NCI-H1694 treated with DMSO at 0.1 percent for 48 hours (cell line): ENCODE data around the gene ACSF3.
"Not testable (repeated sequence)": the region's sequence is repeated elsewhere in the genome, so short reads cannot be mapped to it uniquely, and the experiment has no call there.

Experiments used
- DNase-seq: peaks from one replicate; lab custom pipeline; 2025; lab: John Stamatoyannopoulos, UW

Gene ACSF3

DNA sequence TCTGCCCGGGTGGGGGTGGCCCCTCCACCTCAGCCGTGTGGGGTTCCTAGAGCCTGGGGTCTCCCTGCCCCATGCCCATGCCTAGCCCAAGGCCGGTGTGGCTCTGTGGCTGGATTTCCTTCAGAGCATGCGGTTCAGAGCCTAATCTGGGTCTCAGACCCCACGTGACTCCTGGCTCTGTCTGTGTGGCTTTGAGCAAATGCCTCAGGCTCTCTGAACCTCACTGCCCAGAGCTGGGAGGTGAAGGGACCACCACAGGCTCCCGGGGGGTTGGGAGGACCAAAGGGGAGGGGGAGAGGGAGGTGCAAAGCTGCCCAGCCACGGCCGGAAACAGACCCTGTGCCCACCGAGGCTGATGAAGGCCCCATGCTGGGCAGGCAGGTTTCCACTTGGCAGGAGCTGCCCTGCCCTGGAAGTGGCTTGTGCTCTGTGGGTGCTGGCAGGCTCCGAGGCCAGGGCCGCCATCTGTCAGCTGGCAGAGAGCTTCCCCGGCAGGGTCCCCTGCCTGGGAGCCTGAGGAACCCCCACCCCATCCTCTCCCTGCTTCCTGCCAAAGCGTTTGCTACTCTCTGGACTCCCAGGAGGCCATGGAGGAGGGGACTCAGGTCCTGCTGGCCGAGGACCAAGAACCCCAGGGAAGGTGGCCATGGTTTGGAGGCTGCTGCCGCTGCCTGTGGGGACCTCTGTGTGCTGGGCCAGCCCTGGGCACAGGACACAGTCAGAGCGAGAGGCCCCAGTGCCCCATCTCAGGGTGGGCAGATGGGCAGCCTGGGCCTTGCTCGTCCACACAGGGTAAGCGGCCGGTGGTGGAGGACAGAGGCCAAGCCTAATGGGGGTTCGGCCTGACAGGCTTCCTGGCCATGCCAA, 81.9 kb downstream of the ACSF3 start:
- DNase-seq = peak; percentile 37

DNA sequence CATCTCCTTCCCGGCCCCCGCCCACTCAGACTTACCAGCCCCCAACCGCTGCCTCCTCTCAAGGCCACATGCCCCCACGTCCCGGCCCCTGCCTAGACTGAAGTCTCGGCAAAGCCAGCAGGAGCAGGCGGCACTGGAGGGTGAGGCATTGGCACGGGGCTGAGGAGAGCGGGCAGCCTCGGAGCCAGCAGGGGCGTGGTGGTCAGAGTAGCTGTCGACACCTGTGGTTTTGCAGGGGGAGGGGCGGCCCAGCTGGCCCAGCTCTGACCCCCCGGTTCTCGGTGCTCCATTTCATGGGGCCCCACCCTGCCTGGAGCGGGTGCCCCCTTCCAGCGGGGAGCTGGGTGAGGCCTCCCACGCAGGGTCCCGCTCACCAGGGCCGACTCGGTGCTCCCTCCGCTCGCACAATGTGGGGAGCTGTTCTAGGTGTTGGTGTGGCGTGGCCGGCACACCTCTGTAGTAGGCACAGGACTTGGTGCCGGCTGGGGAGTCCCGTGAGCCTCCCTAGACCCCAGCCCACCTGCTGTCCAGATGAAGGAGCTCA, 82.6 kb downstream of the ACSF3 start:
- DNase-seq = no peak

DNA sequence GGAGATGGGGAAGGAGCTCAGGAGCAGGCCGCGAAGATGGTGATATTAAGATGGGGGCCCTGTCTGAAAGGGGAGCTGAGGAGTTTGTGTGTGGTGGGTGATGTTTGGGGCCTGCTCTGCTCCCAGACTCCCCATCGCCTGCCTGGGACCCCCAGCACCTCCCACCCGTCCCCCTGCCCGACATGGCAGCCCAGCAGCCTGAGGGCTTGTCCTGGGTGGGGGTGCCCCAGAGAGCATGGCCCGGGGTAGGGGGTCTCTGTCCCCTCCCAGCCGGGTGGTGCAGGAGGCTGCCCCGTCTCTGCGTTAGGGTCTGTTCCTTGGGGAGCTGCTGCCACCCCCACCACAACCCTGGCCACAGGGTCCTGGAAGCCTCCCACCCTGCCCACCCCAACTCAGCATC, 83.1 kb downstream of the ACSF3 start:
- no peak for DNase-seq

DNA sequence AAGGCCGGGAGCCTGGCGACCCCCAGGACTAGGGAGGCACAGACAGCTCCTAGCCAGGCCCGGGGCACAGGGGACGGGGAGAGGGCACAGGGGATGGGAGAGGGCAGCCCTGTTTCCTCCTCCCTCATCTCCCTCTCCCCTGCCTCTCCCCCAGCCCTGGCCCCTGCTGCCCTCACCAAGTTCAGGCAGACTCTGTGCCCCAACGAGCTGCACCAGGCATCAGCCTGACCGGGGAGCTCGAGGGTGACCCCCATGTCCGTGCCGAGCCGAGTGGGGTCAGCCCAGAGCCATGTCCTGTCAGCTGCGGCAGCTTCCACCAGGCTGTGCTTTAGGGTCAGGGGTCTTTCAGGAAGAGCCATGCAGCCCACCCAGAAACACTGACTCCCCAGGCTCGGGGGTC, 83.8 kb downstream of the ACSF3 start:
- DNase-seq = no peak

DNA sequence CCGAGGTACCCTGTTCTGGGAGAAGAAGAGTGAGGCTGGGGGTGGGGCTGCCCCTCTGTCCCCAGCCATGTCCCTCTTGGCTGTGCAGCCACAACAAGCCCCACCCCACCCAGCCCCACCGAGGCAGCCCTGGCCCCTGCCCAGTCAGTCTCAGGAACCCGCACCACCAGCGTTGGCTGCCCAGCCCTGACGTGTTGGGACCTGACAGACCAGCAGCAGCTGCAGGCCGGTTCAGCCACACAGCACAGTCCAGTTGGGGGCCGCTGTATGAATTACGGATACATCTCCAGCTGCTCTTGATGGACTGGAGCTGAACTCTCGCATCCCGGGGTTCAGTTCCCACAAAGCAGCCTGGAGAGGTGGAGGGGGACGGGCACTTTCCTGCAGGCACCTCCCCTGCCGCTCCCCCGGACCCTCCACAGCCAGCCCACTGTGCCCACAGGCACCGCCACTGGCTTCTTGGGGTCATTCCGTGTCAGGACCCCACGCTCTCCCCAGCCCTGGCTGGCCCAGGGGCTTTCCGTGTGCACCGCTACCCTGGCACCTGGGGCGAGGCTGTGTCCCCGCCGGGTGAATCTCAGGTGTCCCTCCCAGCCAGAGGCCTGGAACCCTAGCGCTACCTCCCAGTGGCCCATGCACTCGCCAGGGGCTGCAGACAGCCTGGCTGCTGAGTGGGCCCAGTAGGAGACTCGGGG, 84.9 kb downstream of the ACSF3 start:
- no peak for DNase-seq

DNA sequence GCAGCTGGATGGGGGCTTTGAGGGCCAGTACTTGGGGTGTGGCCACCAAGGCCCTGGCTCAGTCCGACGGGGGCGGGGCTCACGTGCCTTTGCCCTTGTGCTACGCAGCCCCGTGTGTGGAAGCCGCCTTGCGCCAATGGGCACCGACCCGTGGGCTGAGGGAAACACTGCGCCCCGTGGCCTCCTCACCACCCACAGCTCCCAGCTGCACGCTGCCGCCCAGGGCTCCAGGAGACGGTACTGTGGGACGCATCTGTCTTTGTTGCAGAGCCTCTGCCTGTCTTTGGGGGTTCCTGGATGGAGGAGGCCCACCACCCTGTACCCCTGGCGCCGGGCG, 85.5 kb downstream of the ACSF3 start:
- no peak for DNase-seq

DNA sequence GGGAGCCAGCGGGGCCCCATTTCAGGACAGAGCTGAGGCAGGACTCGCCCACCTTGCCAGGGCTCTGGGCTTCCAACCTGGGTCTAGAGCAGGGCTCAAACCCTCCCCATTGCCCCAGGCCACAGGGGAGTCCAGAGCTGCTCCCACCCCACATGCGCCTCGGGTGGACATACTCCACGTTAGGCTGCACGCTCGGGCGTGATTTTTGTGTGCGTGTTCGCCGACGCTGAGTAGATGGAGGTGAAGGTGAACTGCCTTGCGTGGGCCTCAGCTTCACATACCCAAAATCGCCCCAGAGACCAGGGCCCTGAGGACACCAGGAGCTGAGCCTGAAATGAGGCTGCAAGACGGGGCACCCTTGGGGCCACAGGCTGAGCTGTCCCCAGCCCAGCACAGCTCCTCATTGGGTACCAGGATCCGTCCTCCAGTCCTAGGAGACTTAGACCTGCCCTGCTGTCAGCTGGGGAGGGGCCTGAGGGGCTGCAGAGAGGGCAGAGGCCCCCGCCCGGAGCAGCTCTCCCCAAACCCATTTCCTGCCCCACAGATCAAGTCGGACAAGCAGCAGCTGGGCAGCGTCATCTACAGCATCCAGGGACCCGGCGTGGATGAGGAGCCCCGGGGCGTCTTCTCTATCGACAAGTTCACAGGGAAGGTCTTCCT, 86.1 kb downstream of the ACSF3 start:
- DNase-seq = no peak

DNA sequence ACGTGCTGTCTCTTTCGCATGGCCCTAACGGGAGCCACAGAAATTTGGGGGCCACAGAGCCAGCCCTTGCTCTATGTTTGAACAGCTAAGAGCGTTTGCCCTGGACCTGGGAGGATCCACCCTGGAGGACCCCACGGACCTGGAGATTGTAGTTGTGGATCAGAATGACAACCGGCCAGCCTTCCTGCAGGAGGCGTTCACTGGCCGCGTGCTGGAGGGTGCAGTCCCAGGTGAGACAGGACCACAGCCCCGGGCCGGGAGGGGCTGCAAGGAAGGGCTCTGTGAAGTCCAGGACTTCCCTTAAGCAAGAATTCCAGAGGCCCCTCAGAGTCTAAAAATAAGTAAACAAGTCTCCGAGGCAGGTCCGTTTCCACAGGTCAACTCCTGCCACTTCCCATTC, 89.8 kb downstream of the ACSF3 start:
- DNase-seq = no peak

DNA sequence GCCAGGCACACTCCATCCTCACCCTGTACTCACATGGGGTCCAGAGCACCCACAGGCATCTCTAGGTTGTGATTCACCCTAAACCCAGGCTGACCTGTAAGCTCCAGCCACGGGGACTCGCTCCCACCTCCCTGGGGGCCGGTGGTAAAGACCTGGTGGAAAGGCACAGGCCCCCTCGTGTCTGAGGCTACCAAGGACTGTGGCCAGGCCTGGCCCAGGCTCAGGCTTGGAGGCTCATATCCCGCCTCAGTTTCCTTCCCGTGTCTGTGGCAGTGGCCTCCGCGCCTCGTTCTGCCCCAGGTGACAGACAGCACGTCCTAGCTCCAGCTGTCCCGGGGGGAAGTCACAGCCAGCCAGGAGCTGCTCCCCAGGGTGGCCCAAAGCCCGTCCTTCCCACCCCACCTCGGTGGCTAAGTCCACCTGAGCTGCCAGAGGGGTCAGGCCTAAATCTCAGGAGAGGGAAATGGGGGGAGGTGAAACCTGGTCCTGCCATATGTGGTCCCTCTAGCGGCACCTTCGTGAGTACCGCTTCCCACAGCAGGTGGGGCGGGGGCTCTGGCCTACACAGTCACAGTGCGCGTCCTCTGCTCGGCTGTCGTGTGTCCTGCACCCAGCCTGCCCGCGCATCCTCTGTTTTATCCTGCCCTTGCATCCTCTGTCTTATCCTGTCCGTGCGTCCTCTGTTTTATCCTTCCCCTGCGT, 90.5 kb downstream of the ACSF3 start:
- DNase-seq = no peak

DNA sequence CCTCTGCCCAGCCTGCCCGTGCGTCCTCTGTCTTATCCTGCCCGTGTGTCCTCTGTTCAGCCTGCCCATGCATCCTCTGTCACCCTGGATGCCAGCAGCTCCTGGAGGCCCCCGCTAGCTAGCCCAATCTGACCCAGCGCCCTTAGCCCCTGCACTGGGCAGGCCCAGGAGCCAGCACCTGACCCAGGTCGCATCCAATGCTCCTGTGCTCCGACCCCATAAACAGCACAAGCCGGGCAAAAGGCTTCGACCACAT, 91.0 kb downstream of the ACSF3 start:
- no peak for DNase-seq

DNA sequence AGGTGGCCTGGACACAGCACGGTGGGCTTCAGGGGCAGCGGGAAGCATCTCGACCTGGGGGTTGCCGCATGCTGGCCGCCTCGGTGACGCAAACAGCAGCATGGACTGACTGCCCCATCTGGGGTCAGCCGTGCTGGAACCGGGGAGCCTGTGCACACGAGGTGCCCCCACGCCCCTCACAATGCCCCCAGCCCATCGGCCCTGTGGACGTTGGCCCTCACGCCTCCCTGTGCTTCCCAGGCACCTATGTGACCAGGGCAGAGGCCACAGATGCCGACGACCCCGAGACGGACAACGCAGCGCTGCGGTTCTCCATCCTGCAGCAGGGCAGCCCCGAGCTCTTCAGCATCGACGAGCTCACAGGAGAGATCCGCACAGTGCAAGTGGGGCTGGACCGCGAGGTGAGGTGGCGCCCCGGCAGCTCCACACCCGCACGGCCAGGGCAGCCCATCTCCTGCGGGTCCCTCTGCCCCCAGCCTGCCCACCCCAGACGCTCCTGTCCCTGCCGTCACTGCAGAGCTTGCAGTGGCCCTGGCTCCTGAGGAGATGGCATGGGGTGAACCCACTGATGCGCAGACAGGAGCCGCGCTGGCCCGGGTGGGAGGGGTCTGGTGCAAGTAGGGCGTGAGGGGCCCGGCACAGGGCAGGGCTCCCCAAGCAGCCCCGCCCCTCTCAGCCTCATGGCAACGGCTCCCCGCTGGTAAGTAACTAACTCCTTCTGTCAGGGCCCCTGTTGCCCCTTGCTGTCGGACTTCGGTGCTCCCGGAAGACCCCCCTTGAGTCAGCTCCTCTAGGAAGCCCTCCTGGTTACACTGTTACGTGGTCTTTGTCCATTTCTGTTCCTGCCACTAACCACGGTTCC, 91.5 kb downstream of the ACSF3 start:
- no peak for DNase-seq

DNA sequence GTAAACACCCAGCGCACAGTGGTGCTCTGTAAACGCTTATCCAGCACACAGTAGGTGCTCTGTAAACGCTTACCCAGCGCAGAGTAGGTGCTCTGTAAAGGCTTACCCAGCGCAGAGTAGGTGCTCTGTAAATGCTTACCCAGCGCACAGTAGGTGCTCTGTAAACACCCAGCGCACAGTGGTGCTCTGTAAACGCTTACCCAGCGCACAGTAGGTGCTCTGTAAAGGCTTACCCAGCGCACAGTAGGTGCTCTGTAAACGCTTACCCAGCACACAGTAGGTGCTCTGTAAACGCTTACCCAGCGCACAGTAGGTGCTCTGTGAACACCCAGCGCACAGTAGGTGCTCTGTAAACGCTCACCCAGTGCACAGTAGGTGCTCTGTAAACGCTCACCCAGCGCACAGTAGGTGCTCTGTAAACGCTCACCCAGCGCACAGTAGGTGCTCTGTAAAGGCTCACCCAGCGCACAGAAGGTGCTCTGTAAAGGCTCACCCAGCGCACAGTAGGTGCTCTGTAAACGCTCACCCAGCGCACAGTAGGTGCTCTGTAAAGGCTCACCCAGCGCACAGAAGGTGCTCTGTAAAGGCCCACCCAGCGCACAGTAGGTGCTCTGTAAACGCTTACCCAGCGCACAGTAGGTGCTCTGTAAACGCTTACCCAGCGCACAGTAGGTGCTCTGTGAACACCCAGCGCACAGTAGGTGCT, 92.4 kb downstream of the ACSF3 start:
- not testable (repeated sequence) for DNase-seq

DNA sequence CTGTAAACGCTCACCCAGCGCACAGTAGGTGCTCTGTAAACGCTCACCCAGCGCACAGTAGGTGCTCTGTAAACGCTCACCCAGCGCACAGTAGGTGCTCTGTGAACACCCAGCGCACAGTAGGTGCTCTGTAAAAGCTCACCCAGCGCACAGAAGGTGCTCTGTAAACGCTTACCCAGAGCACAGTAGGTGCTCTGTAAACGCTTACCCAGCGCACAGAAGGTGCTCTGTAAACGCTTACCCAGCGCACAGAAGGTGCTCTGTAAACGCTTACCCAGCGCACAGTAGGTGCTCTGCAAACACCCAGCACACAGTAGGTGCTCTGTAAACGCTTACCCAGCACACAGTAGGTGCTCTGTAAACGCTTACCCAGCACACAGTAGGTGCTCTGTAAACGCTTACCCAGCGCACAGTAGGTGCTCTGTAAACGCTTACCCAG, 93.0 kb downstream of the ACSF3 start:
- not testable (repeated sequence) for DNase-seq

DNA sequence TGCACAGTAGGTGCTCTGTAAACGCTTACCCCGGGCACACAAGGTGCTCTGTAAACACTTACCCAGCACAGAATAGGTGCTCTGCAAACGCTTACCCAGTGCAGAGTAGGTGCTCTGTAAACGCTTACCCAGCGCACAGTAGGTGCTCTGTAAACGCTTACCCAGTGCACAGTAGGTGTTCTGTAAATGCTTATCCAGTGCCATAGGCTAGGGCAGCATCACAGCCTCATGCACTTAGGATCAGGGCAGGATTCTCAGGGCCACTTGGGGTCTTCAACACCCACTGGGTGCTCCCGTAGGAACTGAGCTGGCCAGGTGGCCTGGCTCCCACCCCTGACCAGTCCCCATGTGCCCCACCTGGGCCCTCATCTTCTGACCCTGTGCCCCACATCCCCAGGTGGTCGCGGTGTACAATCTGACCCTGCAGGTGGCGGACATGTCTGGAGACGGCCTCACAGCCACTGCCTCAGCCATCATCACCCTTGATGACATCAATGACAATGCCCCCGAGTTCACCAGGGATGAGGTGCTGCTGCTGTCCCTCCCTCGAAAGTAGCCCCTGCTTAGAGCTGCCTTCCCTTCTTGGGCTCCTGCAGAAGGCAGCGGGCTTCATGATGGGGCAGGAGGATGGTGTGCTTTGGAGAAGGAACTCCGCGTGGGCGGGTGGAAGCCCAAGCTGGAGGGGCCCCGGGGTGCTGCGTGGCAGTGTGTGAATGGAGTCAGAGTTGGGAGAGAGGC, 93.5 kb downstream of the ACSF3 start:
- DNase-seq = no peak

DNA sequence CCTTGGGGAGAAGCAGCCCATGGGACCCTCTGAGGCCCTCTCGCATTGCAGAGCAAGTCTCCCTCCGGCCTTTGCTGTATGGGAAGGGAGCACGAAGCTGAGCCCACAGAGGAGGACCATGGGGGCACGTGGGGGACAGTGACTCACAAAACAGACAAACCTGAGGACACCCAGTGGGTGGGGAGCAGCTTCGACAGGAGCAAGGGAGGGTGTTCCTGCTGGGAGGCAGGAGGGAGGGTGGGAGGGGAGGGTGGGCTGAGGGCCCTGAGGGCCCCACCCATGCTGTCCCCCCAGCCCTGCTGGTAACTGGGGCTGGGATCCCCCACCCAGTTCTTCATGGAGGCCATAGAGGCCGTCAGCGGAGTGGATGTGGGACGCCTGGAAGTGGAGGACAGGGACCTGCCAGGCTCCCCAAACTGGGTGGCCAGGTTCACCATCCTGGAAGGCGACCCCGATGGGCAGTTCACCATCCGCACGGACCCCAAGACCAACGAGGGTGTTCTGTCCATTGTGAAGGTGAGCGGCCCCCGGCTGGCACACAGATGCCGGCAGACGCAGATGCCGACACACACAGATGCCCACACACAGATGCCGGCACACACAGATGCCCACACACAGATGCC, 94.2 kb downstream of the ACSF3 start:
- no peak for DNase-seq

DNA sequence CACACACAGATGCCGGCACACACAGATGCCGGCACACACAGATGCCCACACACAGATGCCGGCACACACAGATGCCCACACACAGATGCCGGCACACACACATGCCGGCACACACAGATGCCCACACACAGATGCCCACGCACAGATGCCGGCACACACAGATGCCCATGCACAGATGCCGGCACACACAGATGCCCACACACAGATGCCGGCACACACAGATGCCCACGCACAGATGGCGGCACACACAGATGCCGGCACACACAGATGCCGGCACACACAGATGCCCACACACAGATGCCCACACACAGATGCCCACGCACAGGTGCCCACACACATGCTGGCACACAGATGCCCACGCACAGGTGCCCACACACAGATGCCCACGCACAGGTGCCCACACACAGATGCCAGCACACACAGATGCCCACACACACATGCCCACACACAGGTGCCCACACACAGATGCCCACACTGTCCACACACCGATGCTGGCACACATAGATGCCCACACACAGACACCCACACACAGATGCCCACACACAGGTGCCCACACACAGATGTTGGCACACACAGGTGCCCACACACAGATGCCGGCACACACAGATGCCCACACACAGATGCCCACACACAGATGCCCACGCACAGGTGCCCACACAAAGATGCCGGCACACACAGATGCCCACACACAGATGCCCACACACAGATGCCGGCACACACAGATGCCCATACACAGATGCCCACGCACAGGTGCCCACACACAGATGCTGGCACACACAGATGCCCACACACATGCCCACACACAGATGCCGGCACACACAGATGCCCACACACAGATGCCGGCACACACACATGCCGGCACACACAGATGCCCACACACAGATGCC, 95.1 kb downstream of the ACSF3 start:
- not testable (repeated sequence) for DNase-seq

DNA sequence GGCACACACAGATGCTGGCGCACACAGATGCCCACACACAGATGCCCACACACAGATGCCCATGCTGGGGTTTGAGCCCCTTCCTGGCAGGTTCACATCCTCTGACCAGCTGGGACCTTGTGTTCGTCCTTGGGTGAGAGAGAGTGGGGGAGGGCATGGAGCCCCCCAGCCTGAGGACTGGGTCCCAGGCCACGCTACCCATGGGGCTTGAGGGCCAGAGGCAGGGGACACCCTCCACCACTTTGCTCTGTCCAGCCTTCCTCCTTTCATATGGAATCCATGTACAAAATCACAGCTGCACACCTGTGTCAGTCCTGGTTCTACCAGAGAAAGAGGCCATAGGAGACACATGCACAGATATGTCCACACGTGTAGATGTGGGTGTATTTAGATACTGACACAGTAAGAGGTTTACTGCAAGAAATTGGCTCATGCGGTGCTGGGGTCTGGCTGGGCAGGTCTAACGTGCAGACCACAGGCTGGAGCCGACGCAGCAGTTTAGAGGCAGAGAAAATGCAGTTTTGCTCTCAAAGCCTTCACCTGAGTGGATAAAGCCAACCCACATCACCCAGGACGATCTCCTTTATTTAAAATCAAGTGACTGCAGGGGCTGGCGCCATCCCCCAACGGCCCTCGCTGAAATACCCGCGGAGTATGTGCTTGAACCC, 95.8 kb downstream of the ACSF3 start:
- no peak for DNase-seq
